ENCODE results near the gene LYPD6B. TPM values are rescaled to one million over a fixed set of nuclear protein-coding genes. Genes with fewer than 3 reads are reported as not detected.
A peak's percentile ranks its signal among the peaks of the same experiment; 100 is the strongest.

LYPD6B gene
- total RNA-seq, 1 experiment from 2014 or later = 2.0 TPM

- H4K20me1 ChIP-seq (ENCODE audit: control insufficient read depth, insufficient read depth, insufficient read length) = no peaks in the 10 kb centered on the region
- no peak overlapping the region for H4K5ac ChIP-seq (ENCODE audit: insufficient read length, low read depth, low read length)
- peak overlapping the region; percentile 23 for H3K9ac ChIP-seq (ENCODE audit: extremely low read depth, insufficient read length, low read length)
- no peak overlapping the region for H4K91ac ChIP-seq (ENCODE audit: insufficient read length, low read depth, low read length)
- no peak overlapping the region for H3T11ph ChIP-seq (ENCODE audit: low read length)
- no peak overlapping the region for H3K56ac ChIP-seq (ENCODE audit: insufficient read length, low read depth, low read length)
- Mint-ChIP-seq H3K36me3 (ENCODE audit: insufficient read depth in 1 of 3, low read depth in 3 of 3) (no peaks in the 10 kb centered on the region), H3K27me3 (ENCODE audit: low read depth) (no peaks in the 10 kb centered on the region), H3K27ac (no peak overlapping the region), H3K4me1 (peaks cover 13 to 15% of the 10 kb centered on the region in 2 experiments), H3K9me3 (no peaks in the 10 kb centered on the region), H3K4me3 (no peak overlapping the region)
- H3K18ac ChIP-seq (ENCODE audit: insufficient read length, low read depth, low read length) = no peak overlapping the region
- no peak overlapping the region for H2AFZ ChIP-seq (ENCODE audit: low read length)
- no peak overlapping the region for H4K8ac ChIP-seq (replicated peaks; ENCODE audit: insufficient read length, low read depth, low read length)
- TF ChIP-seq CTCF (conservative IDR thresholded peaks at IDR 0.05) = no peak
- H3K14ac ChIP-seq (ENCODE audit: insufficient read depth, low read length) = no peak overlapping the region
- H2BK5ac ChIP-seq (ENCODE audit: insufficient read length, low read length) = no peak overlapping the region
- no peaks in the 10 kb centered on the region for H3K9me3 ChIP-seq (ENCODE audit: control insufficient read depth, low read depth, low read length)
- H2BK120ac ChIP-seq (ENCODE audit: low read depth, low read length, poor library complexity, severe bottlenecking) = no peak overlapping the region
- DNase-seq = no peak
- no peak overlapping the region for H2BK20ac ChIP-seq (ENCODE audit: low read depth, low read length, poor library complexity, severe bottlenecking)
- H3K4me2 ChIP-seq (ENCODE audit: insufficient read depth, insufficient read length, low read length) = no peak overlapping the region
- no peak overlapping the region for H3K4ac ChIP-seq (ENCODE audit: low read depth, low read length)
- H2AK5ac ChIP-seq (ENCODE audit: insufficient read length, low read length) = no peak overlapping the region
- H3K23me2 ChIP-seq (ENCODE audit: insufficient read length, low read depth, low read length, poor library complexity, severe bottlenecking) = no peaks in the 10 kb centered on the region
- H3K27me3 ChIP-seq (ENCODE audit: insufficient read depth, low read length) = no peaks in the 10 kb centered on the region
- H3K79me1 ChIP-seq (ENCODE audit: insufficient read depth, low read depth, low read length, poor library complexity, severe bottlenecking) = no peaks in the 10 kb centered on the region
- no peaks in the 10 kb centered on the region for H3K79me2 ChIP-seq (ENCODE audit: insufficient read depth, low read length)
- H2BK15ac ChIP-seq (ENCODE audit: low read depth, low read length) = no peak overlapping the region
- no peaks in the 10 kb centered on the region; the same call in 1 of the 2 replicates for H3K4me1 ChIP-seq (ENCODE audit: insufficient read depth, low read length)
- H3K23ac ChIP-seq (ENCODE audit: insufficient read length, low read depth, low read length) = no peak overlapping the region
- no CpG with 5 or more reads among the region's 6 CpGs for WGBS (ENCODE audit: extremely low coverage, insufficient read length, low lambda C conversion rate)
- no peak overlapping the region for H2BK12ac ChIP-seq (ENCODE audit: insufficient read length, low read depth, low read length)
- H3K27ac ChIP-seq (ENCODE audit: insufficient read length, low read depth, low read length) = no peak overlapping the region
These were observed 29.9 kb downstream of the LYPD6B start for GRCh38 chr2:149068225-149068995.

All from H9 (cell line).